ENCODE data around the gene UVRAG.

UVRAG gene

DNA sequence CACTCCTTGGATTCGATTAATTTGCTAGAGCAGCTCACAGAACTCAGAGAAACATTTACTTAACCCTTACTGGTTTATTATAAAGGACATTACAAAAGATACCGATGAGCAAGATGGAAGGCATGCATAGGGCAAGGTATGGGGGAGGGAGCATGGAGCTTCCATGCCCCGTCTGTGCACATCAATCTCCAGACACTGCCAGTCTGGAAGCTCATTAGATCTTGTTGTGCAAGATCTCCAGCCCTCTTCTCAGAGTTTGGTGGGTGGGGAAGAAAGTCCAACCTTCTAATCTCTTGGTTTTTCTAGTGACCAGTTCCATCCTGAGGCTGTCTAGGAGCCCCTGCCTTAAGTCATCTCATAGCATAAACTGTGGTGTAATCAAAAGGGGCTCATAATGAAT is 190.7 kb downstream of the UVRAG start:
- DNase-seq (ENCODE audit: insufficient read length, low spot score) (no peak), FAIRE-seq (peak; percentile 11)
- no peak for TF ChIP-seq POLR2A (IDR thresholded peaks at IDR 0.05; ENCODE audit: low read depth, low read length)

DNA sequence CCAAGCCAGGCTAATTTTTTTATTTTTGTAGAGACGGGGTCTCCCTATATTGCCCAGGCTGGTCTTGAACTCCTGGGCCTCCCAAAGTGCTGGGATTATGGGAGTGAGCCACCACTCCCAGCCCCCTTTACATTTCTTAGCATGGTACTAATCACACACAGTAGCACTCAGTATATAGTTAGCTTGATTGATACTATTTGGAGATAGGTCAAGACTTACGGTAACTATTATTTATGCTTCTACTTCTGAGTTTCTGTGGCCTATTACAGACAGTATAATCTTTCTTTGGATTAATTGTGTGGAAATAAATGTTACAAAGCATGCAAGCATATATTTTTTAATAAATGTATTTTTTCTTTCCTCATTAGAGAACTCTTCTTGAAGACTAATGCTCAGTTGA is 192.2 kb downstream of the UVRAG start:
- no peak for DNase-seq (ENCODE audit: insufficient read length, low spot score)
- no peak for FAIRE-seq
- TF ChIP-seq POLR2A (IDR thresholded peaks at IDR 0.05; ENCODE audit: low read depth, low read length), result no peak

DNA sequence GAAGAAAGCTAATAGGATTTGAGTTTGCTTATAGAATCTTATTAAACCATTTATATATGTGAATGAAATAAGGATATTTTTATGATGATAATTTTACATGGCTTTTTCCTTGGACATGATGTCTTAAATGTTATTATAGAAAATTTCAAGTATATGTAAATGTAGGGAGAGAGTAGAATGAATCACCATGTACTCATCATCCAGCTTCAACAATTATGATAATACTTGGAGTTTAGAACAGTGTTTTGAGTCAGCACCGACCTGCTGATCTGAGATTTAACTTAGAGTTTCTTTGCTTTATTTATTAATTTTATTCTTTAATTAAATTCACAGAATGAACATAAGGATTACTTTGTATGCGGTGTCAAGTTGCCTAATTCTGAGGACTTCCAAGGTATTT is 193.5 kb downstream of the UVRAG start:
- FAIRE-seq (no peak), DNase-seq (ENCODE audit: insufficient read length, low spot score) (no peak)
- no peak for TF ChIP-seq POLR2A (IDR thresholded peaks at IDR 0.05; ENCODE audit: low read depth, low read length)

DNA sequence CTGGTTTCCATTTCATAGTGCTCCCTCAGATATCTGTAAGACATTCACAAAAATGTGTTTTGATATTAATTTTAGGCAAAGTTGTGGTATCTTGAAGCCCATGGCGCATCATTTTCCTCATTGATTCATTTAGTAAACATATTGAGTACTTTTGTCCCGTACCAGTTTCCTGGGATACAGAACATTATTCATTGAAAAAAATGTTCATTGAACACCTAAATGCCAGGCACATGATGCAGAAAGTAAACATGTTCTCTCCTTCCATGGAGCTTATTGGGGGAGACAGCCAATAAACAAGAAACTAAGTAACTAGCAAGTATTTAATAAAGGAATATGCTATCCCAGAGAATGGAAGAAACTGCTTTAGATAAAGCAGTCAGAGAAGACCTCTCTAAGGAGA is 195.0 kb downstream of the UVRAG start:
- DNase-seq (ENCODE audit: insufficient read length, low spot score) (no peak), FAIRE-seq (no peak)
- TF ChIP-seq POLR2A (IDR thresholded peaks at IDR 0.05; ENCODE audit: low read depth, low read length), result no peak

DNA sequence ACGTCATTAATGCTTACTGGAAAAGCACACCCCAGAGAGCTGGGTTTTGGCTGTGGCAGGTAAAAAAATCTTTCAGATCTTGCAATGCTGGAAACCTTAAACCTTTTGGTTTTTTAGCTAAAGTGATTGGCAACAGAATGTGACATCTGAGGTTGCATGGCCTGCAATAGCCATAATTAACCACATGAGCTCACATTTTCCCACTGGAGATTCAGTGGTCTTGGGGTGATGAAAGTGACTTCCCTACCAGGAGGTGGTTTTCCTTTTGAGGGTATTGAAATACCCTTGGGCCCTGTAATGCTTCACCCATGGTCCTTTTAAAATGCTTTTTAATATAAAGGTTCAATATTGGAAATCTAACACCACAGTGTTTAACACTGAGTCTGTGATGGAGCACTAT is 198.5 kb downstream of the UVRAG start:
- TF ChIP-seq POLR2A (IDR thresholded peaks at IDR 0.05; ENCODE audit: low read depth, low read length), result no peak
- no peak for FAIRE-seq
- no peak for DNase-seq (ENCODE audit: insufficient read length, low spot score)

DNA sequence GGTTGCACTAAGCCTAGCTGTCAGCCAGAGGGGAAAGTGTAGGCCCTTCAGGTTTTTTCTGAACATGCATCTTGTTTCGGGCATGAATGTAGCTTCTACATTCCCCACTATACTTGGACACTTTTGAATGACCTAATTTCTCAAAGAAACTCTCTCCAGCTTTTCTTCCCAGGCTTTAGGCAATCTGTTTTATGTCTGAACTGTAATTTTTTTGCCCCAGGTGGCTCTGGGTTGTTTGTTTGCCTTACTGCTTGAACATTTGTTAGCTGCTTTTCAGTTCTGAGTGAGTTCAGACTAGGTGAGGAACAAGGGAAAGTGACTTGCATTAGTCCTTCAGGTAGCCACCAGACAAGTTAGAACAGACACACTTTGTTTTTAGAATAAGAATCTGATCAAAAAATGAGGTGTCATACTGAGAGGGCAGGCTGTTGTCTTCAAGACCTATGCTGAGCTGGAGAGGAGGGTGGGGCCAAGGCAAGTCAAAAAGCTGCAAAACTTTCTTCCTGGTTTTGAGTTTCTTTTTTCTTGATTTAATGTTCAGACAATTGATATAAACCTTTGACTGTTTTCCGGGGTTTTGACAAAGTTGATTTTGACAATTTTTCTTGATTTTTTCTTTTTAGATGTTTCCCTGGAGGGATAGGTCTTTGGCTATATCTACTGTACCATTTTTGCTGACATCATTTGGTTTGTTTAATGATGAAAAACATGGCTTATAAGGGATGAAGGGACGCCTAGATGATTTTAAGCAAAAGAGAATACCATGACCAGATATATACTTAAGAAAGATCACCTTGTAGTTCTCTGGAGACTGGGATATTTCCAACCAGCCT is 208.4 kb downstream of the UVRAG start:
- FAIRE-seq (peak; percentile 27), DNase-seq (ENCODE audit: insufficient read length, low spot score) (no peak)
- TF ChIP-seq POLR2A (IDR thresholded peaks at IDR 0.05; ENCODE audit: low read depth, low read length), result no peak

DNA sequence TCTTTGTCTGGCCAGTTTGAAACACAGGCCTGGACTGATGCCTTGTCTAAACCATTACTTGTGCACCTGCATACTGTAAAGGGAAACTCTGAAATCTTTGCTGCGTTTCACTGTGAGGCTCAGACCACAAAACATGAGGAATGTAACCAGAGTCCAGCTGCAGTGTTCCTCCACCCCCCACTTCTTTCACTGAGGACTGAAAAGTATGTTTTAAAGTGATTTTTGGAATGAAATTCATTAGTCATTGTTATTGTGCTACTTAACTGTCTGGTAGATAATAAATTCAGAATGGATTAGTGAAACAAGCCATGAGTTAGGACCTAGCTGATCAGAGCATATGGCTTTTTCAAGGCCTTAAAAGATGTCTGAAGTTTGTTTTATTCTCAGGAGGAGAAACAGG is 210.1 kb downstream of the UVRAG start:
- FAIRE-seq (peak; percentile 84), DNase-seq (ENCODE audit: insufficient read length, low spot score) (no peak)
- no peak for TF ChIP-seq POLR2A (IDR thresholded peaks at IDR 0.05; ENCODE audit: low read depth, low read length)

DNA sequence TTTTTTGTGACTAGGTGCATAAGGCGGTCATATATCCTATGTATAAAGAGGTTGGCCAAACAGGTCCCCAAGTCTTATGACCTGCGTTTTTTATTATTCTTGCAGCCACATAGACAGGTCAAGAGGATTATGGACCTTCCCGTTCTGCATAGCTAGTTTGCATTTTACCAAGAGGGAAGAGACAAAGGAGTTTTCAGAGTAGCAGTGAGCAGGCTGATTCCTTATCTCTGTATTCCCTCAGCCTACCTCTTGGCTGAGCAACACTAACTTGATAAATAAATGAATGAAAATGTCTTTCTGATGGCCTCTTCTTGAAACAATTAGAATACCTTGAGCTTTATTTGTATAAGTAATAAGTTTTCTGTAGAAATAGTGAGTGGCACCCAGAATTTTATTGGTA is 210.8 kb downstream of the UVRAG start:
- TF ChIP-seq POLR2A (IDR thresholded peaks at IDR 0.05; ENCODE audit: low read depth, low read length), result no peak
- FAIRE-seq, result no peak
- no peak for DNase-seq (ENCODE audit: insufficient read length, low spot score)

DNA sequence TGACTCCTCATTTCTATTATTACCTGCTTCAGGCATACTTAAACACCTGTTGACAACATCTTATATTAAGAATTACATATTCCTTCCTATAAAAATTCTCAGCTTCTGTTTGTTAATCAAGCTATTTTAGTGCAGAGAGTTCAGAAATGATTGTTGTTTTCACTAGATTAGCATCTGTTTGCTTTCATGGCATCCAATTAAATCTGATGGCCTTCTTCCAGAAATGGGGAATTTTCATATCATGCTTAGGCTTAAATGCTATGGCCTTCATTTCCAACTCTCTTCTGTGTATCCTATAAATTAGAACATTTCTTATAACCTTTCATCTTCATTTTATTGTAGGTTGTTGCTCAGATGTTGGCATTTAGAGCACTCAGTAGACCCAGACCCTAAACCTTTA is 211.3 kb downstream of the UVRAG start:
- no peak for TF ChIP-seq POLR2A (IDR thresholded peaks at IDR 0.05; ENCODE audit: low read depth, low read length)
- no peak for DNase-seq (ENCODE audit: insufficient read length, low spot score)
- FAIRE-seq, result no peak

DNA sequence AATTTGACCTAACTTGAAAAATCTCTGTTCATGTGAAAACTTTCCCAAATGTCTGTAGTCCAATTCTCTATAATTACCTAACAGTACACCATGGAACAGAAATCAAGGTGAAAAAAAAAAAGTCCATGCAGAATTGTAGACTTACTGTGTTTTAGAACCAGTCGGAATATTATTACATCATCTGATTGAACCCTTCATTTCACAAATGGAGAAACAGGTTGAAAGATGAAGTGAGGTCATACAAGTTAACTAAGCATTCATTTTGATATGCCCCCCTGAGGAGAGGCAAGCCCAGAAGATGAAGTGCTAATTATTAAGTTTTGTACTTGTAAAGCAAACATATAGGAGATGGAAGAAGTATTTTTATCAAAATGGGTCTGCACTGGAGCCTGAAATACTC is 211.9 kb downstream of the UVRAG start:
- FAIRE-seq (no peak), DNase-seq (ENCODE audit: insufficient read length, low spot score) (no peak)
- no peak for TF ChIP-seq POLR2A (IDR thresholded peaks at IDR 0.05; ENCODE audit: low read depth, low read length)

DNA sequence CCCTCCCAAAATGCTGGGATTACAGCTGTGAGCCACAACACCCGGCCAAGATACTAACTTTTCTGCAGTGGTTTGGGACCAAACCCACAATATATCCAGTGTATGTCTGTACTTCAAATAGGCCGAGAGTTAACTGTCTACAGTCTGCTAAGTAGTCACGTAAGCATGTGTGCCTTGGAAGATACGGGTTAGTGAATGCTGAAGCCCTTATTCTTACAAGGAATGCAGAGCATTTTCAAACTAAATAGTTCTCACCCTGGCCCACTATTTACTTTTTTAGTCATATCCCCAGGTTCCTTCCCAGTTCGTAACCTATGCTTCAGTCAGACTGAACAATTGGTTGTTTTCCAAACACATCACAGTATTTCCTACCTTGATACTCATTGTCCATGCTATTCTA is 215.3 kb downstream of the UVRAG start:
- DNase-seq (ENCODE audit: insufficient read length, low spot score) (no peak), FAIRE-seq (peak; percentile 93)

DNA sequence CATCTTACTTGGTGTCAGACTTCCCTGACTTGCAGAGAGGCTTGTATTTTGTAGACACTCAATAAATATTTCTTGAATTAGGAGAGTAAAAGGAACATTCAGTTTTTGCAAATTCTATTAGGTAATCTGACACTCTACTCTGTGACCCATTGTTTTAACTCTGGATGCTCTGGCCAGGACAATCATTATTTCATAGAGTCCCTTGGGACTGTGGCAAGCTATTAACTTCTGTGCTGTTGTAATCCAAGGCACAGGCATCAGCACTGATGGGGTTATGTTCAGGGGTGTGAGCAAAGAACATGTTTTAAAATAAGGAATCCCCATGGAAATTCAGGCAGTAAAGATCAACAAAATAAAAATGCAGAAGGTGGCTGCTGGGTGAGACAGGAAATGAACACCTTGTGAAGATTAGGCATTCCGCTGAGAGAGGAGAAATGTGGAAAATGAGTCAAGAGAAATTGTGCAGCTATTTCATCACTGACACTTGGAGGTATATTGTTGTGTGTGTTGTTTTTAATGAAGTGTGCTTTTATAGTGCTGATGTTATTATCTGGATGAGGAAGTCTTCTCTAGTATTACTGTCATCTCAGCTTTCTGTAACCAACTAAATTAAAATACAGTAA is 216.1 kb downstream of the UVRAG start:
- DNase-seq (ENCODE audit: insufficient read length, low spot score), result no peak
- no peak for FAIRE-seq
- TF ChIP-seq POLR2A (IDR thresholded peaks at IDR 0.05; ENCODE audit: low read depth, low read length), result no peak

More for the DNA sequence above, 215.3 kb downstream of the UVRAG start:
- no peak for TF ChIP-seq POLR2A (IDR thresholded peaks at IDR 0.05; ENCODE audit: low read depth, low read length)

DNA sequence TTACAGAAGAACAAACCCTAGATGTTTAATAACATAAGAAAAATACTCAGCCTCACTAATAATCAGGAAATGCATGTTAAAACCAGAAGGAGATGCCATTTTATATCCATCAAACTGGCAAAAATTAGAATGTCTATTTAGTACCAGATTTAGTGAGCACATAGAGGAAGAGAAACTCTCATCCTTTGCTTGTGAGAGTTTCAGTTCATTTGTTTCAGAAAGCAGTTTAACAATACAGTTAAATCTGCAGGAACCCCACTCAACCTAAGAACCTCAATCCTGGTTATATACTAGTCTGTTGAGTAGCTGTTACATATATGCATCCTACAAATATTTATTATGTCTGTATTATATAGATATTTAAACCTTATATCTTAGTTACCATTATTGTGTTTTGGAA is 218.7 kb downstream of the UVRAG start:
- FAIRE-seq (no peak), DNase-seq (ENCODE audit: insufficient read length, low spot score) (no peak)
- no peak for TF ChIP-seq POLR2A (IDR thresholded peaks at IDR 0.05; ENCODE audit: low read depth, low read length)

DNA sequence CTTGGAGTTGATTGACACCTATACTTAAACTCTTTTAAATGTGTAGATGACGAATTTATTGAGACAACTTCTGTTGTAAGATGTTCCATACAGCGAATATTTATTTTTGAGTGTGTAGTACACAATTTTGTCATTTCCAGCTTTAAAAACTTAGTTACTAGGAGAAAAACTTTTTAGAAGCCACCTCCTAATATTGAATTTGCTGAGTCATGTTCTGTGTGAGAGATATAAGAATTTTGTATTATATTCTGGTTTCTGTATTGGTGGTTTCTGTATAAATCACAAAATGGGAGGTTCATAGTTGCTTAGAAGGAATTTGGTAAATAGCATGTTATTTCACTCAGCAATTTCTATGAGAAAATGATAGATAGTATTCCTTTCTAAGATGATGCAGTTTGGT is 220.0 kb downstream of the UVRAG start:
- FAIRE-seq (no peak), DNase-seq (ENCODE audit: insufficient read length, low spot score) (no peak)
- TF ChIP-seq POLR2A (IDR thresholded peaks at IDR 0.05; ENCODE audit: low read depth, low read length), result no peak

DNA sequence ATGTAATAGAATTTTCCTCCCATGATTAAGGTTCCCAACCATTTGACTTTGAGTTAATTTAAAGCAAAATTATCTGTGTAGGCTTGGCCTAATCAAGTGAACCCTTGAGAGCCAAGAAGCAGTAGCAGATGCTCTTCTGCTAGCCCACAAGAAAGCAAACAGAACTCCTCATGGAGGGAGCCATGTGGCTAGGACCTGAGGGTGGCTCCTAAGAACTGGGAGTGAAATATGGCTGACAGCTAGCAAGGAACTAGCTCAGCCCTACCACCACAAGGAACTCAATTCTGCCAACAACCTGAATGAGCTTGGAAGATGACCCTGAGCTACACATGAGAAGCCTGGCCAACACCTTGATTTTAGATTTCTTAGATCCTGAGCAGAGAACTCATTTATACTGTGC is 223.6 kb downstream of the UVRAG start:
- DNase-seq (ENCODE audit: insufficient read length, low spot score) (no peak), FAIRE-seq (no peak)
- TF ChIP-seq POLR2A (IDR thresholded peaks at IDR 0.05; ENCODE audit: low read depth, low read length), result no peak
